GM21390 (cell line): ENCODE results near the gene HECTD2.
A peak's percentile ranks its signal among the peaks of the same experiment; 100 is the strongest.

ENCODE experiments used
- ATAC-seq: cut with Tn5 transposase; IDR thresholded peaks from one replicate; pipeline ENCODE4 v1.9.1; 2021; ENCODE audit not compliant: unreplicated experiment

The HECTD2 gene

GRCh38 chr10:91471602-91472001, 61.5 kb downstream of the HECTD2 start:
- no peak for ATAC-seq

GRCh38 chr10:91472911-91473310, 62.8 kb downstream of the HECTD2 start:
- no peak for ATAC-seq

- ATAC-seq: no peak
These were observed 63.9 kb downstream of the HECTD2 start for GRCh38 chr10:91474009-91474408.

- ATAC-seq: no peak
These were observed 67.1 kb downstream of the HECTD2 start for GRCh38 chr10:91477236-91477635.

- ATAC-seq: no peak
These were observed 69.4 kb downstream of the HECTD2 start for GRCh38 chr10:91479583-91479982.

- ATAC-seq: no peak
These were observed 77.9 kb downstream of the HECTD2 start for GRCh38 chr10:91487911-91488582.

GRCh38 chr10:91493313-91493712, 83.2 kb downstream of the HECTD2 start:
- ATAC-seq: no peak

GRCh38 chr10:91495402-91495801, 85.3 kb downstream of the HECTD2 start:
- ATAC-seq: no peak

GRCh38 chr10:91496016-91496415, 85.9 kb downstream of the HECTD2 start:
- ATAC-seq: no peak

GRCh38 chr10:91511549-91512330, 101.6 kb downstream of the HECTD2 start:
- peak; percentile 57 for ATAC-seq

- ATAC-seq: no peak
These were observed 102.3 kb downstream of the HECTD2 start for GRCh38 chr10:91512458-91512857.

- no peak for ATAC-seq
These were observed 103.7 kb downstream of the HECTD2 start for GRCh38 chr10:91513598-91514424.

GRCh38 chr10:91514787-91515186, 104.6 kb downstream of the HECTD2 start:
- no peak for ATAC-seq

GRCh38 chr10:91517394-91517793, 107.2 kb downstream of the HECTD2 start:
- ATAC-seq: no peak

- ATAC-seq: no peak
These were observed 109.9 kb downstream of the HECTD2 start for GRCh38 chr10:91519899-91520514.

- no peak for ATAC-seq
These were observed 110.5 kb downstream of the HECTD2 start for GRCh38 chr10:91520661-91521060.

GRCh38 chr10:91521439-91521838, 111.3 kb downstream of the HECTD2 start:
- ATAC-seq: no peak

GRCh38 chr10:91525896-91526712, 116.0 kb downstream of the HECTD2 start:
- no peak for ATAC-seq

- no peak for ATAC-seq
These were observed 117.9 kb downstream of the HECTD2 start for GRCh38 chr10:91528080-91528479.

- no peak for ATAC-seq
These were observed 118.6 kb downstream of the HECTD2 start for GRCh38 chr10:91528768-91529167.
